HuH-7.5 (cell line): ENCODE results near the gene KRTAP22-1.

Experiments
- DNase-seq: peaks from one replicate; pipeline ENCODE4 v3.0.0; 2011; ENCODE audit warnings: low spot score

KRTAP22-1 gene

GRCh38 chr21:30600787-30601186 is at the start of gene KRTAP22-1:
Gene KRTAP22-1, plus strand, starts transcription at chr21:30601087.
- no peak for DNase-seq

GRCh38 chr21:30552782-30553181 is 48.1 kb upstream of the KRTAP22-1 start:
- DNase-seq = no peak

- no peak for DNase-seq
Measured at GRCh38 chr21:30555095-30555494, 45.8 kb upstream of the KRTAP22-1 start.

GRCh38 chr21:30561264-30561895 is 39.5 kb upstream of the KRTAP22-1 start, which contains the start of gene KRTAP19-7:
Gene KRTAP19-7, minus strand, starts transcription at chr21:30561314. Its CDS starts 25 bp downstream, at chr21:30561289.
- no peak for DNase-seq

GRCh38 chr21:30561957-30562356 is 38.9 kb upstream of the KRTAP22-1 start:
- DNase-seq = no peak

- DNase-seq = no peak
Measured at GRCh38 chr21:30563072-30563471, 37.8 kb upstream of the KRTAP22-1 start.

- no peak for DNase-seq
Measured at GRCh38 chr21:30563630-30564029, 37.3 kb upstream of the KRTAP22-1 start.

GRCh38 chr21:30567617-30568016 is 33.3 kb upstream of the KRTAP22-1 start:
- DNase-seq = no peak

- DNase-seq = no peak
Measured at GRCh38 chr21:30577766-30578165, 23.1 kb upstream of the KRTAP22-1 start.

GRCh38 chr21:30579346-30579745 is 21.5 kb upstream of the KRTAP22-1 start:
- DNase-seq = no peak

GRCh38 chr21:30580132-30580531 is 20.8 kb upstream of the KRTAP22-1 start:
- no peak for DNase-seq

- no peak for DNase-seq
Measured at GRCh38 chr21:30582870-30583269, 18.0 kb upstream of the KRTAP22-1 start.

- no peak for DNase-seq
Measured at GRCh38 chr21:30590297-30590696, 10.6 kb upstream of the KRTAP22-1 start, which contains the start of gene KRTAP22-2. Gene KRTAP22-2, minus strand, starts transcription at chr21:30590397.

- no peak for DNase-seq
Measured at GRCh38 chr21:30592140-30592539, 8.7 kb upstream of the KRTAP22-1 start, which contains the start of gene KRTAP6-3. Gene KRTAP6-3, plus strand, starts transcription at chr21:30592440. Its CDS starts 6 bp downstream, at chr21:30592446.

- DNase-seq = no peak
Measured at GRCh38 chr21:30598802-30599201, 2.1 kb upstream of the KRTAP22-1 start, which contains the start of gene KRTAP6-2. Gene KRTAP6-2, minus strand, starts transcription at chr21:30598902. Its CDS starts 28 bp downstream, at chr21:30598874.

GRCh38 chr21:30605968-30606367 is 5.1 kb downstream of the KRTAP22-1 start:
- DNase-seq = no peak

GRCh38 chr21:30612132-30612531 is 11.2 kb downstream of the KRTAP22-1 start:
- no peak for DNase-seq

- no peak for DNase-seq
Measured at GRCh38 chr21:30613836-30614235, 12.9 kb downstream of the KRTAP22-1 start, which contains the start of gene KRTAP6-1. Gene KRTAP6-1, minus strand, starts transcription at chr21:30613930. Its CDS starts 26 bp downstream, at chr21:30613904.

GRCh38 chr21:30615199-30615598 is 14.3 kb downstream of the KRTAP22-1 start:
- no peak for DNase-seq

- DNase-seq = no peak
Measured at GRCh38 chr21:30616125-30616524, 15.2 kb downstream of the KRTAP22-1 start, which contains the start of gene KRTAP20-1. Gene KRTAP20-1, plus strand, starts transcription at chr21:30616425. Its CDS starts 30 bp downstream, at chr21:30616455.

GRCh38 chr21:30620080-30620479 is 19.2 kb downstream of the KRTAP22-1 start:
- DNase-seq = no peak

GRCh38 chr21:30620522-30620921 is 19.6 kb downstream of the KRTAP22-1 start, which contains the start of gene KRTAP20-4:
Gene KRTAP20-4, plus strand, starts transcription at chr21:30620627.
- DNase-seq = no peak

- DNase-seq = no peak
Measured at GRCh38 chr21:30623362-30623761, 22.5 kb downstream of the KRTAP22-1 start.
